ENCODE results near the gene A1BG.
"Not testable (repeated sequence)": the region's sequence is repeated elsewhere in the genome, so short reads cannot be mapped to it uniquely, and the experiment has no call there.

A1BG gene

DNA sequence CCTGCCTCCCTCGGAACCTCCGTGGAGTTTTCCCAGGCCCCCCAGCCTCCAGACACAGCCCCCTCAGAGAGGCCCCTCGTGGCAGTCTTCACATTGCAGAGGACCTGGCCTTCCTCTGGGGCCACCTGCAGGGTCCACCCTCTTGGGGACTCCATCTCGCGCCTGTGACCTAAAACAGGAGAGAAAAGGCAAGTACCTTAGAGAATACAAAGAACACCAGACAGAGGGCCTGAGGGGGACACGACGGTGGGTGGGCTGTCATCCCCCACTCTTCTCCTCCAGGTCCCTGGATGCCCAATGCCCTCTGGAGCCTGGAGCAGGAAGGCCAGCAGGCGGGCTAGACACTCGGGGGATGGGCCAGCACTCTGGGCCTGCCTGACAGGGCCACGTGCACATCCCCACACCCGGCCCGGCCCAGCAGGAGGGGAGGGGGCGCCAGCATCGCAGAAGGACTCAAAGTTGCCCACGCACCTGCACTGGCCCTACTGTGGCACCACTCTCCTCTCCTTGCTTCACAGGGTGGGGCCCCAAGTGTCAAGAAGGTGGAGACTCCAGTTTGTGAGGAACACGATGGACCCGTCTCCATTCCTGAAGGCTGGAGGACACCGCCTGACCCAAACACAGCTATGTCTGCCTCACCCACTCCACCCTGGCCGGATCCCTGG is 4.3 kb upstream of the A1BG start:
- DNase-seq (ENCODE audit: low read depth in 2 of 2), result no peak

DNA sequence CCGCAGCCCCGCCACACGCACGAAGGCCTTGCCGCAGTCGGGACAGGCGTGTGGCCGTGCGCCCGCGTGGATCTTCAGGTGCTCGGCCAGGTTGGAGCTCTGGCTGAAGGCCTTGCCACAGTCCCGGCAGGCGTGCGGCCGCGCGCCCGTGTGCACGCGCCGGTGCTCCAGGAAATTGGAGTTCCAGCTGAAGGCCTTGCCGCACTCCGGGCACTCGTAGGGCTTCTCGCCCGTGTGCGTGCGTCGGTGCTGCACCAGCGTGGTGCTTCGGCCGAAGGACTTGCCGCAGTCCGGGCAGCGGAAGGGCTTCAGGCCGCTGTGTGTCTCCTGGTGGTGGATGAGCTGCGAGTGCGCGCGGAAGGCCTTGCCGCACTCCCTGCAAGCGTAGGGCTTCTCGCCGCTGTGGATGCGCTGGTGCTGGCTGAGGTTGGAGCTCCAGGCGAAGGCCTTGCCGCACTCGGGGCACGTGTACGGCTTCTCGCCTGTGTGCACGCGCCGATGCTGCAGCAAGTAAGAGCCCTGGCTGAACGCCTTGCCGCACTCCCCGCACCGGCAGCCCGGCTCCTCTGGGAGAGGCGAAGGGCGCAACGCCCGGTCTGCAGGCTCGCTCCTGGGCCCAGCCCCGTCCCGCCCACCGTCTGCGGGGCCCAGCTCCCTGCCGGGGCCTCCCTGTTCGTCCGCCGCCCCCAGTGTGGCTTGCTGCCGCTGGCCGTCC is 3.6 kb upstream of the A1BG start:
- DNase-seq (ENCODE audit: low read depth in 2 of 2), result no peak

DNA sequence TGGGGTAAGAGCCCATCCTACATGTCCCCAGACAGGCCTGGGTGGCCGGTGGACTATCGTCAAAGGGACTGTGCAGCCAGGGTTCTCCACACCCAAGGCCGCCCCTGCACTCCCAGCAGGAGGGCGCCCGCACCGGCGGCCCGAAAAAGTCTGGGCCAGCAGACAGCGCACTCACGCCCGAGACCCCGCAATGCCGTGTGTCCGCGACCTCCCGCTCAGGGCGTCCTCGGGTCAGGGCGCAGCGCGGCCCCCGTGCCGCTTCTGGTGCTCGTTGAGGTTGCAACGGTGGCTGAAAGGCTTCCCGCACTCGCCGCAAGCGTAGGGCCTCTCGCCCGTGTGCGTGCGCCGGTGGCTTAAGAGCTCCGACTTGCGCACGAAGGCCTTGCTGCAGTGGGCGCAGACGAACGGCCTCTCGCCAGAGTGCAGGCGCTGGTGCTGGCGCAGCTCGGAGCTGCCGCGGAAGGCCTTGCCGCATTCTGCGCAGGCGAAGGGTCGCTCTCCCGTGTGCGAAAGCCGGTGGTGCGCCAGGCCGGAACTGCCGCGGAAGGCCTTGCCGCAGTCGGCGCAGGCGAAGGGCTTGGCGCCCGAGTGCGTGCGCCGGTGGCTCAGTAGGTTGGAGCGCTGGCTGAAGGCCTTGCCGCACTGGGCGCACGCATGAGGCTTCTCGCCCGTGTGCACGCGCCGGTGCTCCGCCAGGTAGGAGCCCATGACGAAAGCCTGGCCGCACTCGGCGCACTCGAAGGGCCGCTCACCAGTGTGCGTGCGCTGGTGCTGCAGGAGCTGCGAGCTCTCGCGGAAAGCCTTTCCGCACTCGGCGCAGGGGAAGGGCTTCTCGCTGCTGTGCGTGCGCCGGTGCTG is 2.8 kb upstream of the A1BG start:
- DNase-seq (ENCODE audit: low read depth in 2 of 2), result no peak

DNA sequence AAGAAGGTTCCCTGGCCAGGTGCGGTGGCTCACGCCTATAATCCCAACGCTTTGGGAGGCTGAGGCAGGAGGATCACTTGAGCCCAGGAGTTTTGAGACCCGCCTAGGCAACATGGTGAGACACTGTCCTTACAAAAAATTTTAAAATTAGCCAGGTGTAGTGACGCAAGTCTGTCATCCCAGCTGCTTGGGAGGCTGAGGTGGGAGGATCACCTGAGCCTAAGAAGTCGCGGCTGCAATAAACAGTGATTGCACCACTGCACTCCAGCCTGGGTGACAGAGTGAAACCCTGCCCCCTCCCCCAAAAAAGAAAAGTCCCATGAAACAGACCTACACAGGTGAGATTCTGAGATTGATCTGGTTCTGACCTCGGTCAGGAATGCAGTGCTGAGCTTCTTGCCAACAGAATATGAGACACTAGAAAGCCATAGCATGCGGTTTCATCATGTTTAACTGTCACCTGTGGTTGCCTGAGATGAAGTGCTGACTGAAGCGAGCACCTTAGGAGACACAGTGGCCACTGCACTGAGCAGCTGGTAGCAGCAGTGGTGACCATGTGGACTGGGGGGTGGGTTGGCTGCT is 2.0 kb upstream of the A1BG start:
- no peak for DNase-seq (ENCODE audit: low read depth in 2 of 2)

DNA sequence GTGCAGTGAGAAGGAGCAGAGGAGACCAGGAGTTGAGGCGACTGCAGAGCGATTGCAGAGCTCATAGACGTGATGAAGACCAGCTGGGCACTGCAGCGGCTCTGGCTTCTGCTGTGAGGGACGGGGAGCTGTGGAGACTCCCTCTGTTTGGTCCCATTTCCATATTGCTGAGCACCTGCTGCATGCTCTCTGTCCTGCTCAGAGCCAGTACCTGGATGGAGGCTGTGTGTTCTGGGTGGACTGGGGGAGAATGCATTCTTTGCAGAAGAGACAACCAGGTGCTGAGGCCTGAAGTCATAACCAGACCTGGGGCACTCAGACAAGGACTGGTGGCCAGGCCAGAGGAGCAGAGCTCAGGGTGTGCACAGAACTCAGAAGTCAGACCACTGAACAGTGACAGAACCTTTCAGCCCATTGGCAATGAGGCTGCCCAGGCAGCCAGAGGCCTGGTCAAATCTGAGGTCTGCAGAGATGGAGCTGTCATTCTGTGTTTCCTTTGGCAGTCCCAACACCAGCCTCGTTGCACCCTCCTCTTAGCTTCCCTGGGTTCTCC is 1.3 kb upstream of the A1BG start:
- no peak for DNase-seq (ENCODE audit: low read depth in 2 of 2)

DNA sequence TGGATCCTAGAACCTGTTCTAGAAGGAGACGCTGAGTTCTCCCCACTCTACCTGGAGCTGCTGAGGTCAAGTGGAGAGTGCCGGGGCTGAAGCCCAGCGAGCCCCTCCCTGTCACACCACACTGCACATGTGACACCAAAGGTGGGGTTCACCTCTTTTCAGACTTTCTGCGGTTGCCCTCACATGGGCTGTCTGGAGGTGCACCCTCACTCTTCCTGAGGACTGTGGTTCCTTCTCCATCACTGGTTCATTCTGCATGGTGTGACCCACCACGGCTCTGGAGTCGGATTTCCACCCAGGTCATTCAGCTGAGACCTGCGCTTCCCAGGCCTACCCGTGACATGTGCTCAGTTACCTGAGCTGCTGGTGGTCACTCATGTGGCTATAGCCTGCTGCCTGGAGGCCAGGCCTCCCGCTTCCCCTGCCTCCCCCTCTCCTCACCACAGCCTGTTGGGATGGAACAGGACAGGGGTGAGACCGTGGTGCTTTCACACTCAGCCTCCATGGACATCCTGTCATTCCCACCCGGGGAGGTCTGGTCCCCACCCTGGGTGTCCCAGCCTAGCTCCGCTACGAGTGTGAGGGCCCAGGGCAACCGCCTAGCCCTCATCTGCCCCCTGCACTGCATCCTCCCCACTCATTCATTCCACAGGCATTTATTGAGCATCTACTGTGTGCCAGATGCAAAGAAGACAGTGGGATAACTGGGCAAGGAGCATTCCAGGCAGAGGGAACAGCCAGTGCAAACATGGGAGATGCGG is 605 bp upstream of the A1BG start:
- DNase-seq (ENCODE audit: low read depth in 2 of 2), result no peak

DNA sequence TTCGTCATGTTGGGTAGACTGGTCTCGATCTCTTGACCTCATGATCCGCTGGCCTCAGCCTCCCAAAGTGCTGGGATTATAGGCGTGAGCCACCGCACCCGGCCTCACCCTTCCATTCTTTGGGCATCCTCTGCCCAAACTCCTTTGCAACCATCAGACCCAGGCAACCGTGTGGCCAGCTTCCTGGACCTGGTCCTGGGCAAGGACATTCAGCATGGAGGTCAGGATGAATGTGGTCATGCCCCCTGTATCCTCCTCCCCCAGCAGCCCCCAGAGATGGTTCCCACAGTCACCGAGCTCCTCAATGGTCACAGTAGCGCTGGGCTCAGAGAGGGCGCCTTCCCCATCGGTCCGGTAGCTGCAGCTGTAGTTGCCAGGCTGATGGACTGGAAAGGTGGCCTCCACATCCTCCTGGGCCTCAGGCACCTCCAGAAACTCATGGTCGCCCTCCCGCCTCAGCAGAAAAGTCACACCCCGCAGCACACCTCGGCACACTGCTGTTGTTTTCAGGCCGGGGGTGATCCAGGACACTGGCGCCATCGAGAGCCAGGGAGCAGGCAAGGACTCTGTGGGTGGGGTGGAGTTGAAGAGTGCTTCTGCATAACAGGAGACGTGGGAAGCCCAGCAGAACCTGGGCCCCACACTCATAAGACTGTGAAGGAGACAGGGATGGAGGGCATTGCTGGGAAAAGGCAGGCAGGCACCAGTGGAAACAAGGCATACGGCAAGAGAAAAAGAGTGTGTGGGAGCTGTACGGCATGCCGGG is 1.1 kb downstream of the A1BG start:
- no peak for DNase-seq (ENCODE audit: low read depth in 2 of 2)

DNA sequence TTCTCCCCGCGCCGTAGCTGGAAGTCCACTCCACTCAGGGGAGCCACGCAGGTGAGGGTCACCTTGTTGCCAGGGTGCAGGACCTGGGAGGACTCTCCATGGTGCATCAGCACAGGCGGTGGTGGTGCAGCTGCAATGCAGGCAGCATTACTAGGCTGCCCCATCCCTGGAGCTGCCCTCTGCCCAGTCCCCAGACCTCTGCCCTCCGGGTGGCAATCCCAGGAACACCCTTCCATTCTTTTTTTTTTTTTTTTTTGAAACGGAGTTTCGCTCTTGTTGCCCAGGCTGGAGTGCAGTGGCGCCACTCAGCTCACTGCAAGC is 1.8 kb downstream of the A1BG start:
- DNase-seq (ENCODE audit: low read depth in 2 of 2), result no peak

DNA sequence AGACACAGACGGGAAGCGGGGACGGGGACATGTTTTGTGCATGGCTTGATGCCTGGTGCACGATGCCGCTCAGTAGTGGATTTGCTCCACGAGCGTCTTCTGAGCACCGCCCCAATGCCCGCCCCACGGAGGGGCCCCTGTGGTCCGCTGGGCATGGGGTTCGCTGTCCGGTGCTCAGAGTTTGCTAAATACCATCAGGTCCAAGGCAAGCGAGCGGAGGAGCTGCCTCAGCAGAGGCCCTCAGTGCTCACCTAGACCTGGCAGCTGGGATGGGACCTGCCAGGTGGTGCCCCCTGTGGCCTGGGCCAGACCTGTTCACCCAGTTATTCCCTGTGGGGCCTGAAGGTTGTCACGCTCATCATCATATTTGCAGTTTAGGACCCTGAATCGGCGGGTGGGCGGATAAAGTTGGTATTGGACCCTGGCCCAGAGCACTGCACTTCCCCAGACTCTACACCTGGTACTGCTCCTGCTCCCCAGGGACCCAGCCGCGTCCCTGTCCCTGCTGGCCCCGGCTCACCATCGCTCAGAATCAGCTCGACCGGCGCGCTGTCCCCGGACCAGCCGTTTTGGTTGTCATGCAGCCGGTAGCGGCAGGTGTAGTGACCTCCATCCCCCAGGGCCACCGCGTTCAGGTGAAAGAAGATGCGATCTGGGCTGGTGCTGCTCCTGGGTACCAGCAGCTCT is 2.3 kb downstream of the A1BG start:
- DNase-seq (ENCODE audit: low read depth in 2 of 2), result no peak

DNA sequence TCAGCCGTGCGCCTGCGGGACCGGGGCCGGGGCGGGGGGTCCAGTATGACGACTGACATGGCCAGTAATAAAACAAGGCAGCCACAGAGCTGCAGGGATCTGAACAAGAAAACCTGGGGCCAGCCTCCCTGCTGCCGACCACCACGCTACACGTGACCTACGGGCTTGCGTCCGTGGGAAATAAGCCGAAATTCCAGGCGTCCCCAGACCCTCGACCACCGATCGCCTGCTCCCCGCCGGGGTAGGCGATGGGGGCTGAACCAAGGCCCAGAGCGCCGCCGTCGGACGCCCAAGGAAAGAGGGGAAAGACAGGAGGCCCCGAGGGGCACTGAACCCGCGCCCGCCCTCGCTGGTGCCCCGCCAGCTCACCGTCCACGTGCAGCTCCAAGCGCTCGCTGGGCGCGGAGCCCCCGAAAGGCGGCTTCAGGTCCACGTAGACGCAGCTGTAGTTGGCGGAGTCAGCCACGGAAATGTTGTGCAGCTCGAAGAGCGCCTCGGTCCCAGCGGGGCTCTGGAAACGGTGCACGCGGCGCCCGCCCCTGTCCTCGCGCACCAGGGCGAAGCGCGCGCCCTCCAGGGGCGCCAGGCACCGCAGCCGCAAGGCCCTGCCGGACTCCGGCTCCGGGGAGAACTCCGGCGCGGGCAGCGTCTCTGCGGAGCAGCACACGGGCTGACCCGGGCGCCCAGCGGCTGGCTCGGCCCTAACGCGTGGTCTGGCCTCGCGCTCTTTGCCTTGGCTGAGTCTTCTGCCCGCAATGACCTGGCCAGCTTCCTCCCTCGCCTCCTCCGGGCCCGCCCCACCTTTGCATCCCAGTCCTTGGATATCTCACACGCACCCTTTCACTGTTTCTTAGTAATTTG is 3.1 kb downstream of the A1BG start:
- DNase-seq (ENCODE audit: low read depth in 2 of 2), result no peak

DNA sequence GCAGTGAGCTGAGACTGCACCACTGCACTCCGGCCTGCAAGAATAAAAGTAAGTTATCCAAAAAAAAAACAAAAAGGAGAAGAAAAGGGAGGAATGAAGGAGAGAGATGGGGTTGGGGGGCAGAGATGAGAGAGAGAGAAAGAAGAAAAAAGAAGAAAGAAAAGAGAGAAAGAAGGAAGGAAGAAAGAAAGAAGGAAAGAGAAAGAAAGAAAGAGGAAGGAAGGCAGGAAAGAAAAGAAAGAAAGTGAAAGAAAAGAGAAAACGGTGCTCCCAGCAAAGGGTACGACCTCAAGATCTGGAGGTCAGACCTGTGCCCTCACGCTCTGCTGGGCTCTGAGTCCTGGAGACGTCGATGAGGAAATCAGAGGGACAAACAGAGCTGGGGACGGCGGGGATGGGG is 3.7 kb downstream of the A1BG start:
- DNase-seq (ENCODE audit: low read depth in 2 of 2), result no peak

DNA sequence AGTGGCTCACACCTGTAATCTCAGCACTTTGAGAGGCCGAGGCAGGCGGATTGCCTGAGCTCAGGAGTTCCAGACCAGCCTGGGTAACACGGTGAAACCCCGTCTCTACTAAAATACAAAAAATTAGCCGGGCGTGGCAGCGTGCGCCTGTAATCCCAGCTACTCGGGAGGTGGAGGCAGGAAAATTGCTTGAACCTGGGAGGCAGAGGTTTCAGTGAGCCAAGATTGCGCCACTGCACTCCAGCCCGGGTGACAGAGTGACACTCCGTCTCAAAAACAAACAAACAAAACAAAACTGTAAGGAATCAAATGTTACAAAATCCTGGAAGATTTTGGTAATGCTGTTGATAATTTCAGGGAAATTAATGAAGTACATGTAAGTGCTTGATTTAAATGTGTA is 5.2 kb downstream of the A1BG start:
- DNase-seq (ENCODE audit: low read depth in 2 of 2), result not testable (repeated sequence)

DNA sequence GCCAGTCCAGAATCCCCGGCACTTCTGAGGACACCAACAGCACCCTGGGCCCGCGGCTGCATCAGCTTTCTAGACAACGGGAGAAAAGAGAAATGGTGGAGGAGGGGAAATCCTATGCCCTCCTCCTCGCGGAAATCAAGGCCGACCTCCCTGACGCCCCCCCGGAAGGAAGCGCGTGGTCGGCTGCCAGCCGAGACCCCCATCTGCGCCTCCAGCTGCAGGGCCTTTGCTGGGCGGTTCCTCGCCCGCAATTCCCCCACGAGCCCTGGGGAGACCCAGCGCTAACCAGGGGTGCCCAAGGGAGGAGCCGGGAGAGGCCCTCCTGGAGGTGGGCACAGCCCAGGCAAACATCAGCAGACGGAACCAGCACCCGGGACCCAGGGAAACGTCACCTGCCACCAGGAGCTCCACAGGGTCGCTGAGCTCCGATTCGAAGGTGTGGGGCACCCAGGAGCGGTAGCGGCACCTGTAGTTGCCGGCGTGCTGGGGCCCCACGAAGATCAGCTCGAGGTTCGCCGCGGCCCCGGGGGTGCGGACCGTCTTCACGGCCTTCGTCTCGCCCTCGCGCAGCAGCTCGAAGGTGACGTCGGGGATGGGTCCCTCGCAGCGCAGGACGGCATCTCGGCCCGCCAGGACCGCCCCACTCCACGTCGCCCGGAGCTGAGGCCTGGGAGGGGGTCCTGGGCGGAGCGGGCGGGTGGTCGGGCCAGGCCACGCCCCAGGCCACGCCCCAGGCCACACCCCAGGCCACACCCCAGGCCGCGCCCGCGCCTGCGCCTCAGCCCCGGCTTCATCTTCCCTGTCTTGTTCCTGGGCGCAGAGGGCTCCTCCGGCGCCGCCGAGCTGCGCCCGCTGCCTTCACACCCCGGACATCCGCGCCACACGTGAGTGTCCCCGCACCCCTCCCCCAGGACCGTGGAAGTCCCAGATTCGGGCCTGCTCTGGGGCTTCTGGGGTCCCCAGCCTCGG is 6.0 kb downstream of the A1BG start:
- DNase-seq (ENCODE audit: low read depth in 2 of 2), result peak in 1 of 2 experiments; percentile 47

DNA sequence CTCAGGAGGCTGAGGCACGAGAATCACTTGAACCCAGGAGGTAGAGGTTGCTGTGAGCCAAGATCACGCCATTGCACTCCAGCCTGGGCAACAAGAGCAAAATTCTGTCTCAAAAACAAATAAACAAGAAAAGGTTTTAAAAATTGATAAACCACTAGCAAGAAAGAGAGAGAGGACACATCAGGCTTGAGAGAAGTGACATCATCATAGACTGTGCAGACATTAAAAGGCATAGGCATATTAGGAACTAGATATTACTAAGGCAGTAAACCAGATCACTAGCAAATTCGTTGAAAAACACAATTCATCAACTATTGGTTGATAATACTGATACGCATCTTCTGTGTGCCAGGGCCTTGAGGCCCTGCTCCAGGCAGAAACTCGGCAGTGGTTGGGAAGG is 7.7 kb downstream of the A1BG start:
- no peak for DNase-seq (ENCODE audit: low read depth in 2 of 2)

DNA sequence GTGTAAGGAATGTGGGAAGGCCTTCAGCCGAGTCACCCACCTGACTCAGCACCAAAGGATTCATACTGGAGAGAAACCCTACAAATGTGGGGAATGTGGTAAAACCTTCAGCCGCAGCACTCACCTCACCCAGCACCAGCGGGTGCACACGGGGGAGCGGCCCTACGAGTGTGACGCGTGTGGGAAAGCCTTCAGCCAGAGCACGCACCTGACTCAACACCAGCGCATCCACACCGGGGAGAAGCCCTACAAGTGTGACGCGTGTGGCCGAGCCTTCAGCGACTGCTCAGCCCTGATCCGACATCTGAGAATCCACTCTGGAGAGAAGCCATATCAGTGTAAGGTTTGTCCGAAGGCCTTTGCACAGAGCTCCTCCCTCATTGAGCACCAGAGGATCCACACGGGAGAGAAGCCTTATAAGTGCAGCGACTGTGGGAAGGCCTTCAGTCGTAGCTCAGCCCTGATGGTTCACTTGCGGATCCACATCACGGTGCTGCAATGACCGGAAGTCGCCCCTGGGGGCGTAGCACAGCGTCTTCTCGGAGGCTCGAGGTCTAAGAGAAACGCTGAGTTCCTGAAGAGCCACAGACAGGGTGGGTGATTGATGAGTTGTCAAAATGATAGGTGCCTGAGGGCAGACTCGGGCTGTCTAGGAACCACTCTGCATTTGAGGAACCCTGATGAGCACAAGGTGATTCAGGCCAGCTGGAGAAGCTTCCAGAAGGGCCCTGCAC is 14.3 kb downstream of the A1BG start:
- no peak for DNase-seq (ENCODE audit: low read depth in 2 of 2)

DNA sequence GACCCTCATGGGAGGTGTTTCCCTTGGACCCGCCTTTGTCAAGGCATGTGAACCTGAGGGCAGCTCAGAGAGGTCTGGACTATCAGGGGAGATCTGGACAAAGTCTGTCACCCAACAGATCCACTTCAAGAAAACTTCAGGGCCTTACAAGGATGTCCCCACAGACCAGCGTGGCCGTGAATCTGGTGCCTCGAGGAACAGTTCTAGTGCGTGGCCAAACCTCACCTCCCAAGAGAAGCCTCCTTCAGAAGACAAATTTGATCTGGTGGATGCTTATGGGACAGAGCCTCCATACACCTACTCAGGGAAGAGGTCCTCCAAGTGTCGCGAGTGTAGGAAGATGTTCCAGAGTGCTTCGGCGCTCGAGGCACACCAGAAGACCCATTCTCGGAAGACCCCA is 15.0 kb downstream of the A1BG start:
- no peak for DNase-seq (ENCODE audit: low read depth in 2 of 2)

DNA sequence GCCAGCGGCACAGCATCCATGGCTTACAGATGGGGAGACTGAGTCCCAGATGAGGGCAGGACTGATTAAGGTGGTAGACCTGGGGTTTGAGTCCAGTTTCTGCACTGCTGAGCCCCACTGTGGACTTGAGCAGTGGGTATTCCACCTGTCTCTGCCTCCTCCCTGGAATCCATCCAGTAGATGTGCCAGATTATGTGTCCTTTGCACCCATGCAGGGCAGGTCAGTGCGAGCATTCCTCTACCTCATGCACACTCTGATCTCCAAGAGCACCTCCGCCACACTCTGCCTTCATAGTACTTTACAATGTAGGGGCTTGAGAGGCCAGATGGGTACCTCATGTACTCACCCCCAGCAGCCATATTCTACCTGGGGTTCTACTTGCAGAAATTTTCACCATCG is 16.5 kb downstream of the A1BG start:
- DNase-seq (ENCODE audit: low read depth in 2 of 2), result no peak

Measured in fibroblast of skin of left biceps (primary cell).